ENCODE data around the gene CSF2RB.

The CSF2RB gene

DNA sequence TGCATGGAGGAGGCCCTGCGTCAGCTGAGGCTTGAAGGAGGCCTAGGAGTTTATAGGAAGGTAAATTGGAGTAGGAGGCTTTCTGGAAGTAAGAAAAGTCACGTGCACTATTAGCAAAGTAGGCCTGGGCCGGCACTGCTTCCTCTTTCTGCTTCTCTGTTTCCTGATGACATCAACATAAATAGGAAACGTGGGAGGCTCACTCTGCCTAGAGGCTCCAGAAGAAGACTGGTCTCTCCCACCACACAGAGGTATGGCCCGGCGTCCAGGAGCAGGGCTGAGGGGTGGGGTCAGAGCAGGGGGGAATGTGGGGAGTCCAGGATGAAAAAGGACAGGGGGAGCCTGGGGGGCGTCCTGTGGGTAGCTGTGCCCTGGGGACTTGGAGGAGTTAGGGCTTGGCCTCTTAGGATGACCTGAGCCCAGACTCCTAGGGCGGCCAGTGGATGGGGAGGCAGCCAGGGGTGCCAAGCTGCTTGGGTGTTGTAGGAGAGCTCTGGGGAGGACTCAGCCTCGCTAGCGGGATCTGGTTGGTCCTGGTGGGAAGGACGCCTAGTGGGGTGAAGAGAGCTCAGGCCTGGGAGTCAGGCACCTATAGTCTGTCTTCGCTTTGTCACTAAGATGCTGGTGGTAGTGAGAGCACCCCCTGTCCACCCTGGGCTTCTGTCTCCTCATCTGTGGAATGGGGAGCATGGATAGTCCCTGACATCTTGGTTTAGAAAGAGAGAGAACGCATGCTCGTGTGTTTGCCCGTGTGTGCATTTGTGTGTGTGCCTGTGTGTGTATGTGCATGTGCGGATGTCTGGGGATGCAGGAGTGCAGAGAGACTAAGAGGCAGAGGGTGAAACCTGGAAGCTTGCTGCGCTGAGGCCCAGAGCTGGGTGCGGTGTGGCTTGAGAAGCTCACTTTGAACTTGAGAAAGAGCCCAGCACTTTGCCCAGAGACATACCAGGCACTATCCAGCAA is at the start of gene CSF2RB:
CSF2RB (plus strand) TSS at position 202 of the 963 bp plus-strand sequence. CDS start 8,580 bp downstream, outside the sequence.
- no peaks in the 10 kb centered on the region for H3K9me3 ChIP-seq (ENCODE audit: control insufficient read depth, insufficient read depth, low read depth, low read length)
- peaks cover 31% of the 10 kb centered on the region for H3K4me1 ChIP-seq (ENCODE audit: control insufficient read depth, insufficient read depth, low read length)
- H3K36me3 ChIP-seq (ENCODE audit: control insufficient read depth, insufficient read depth, low read length): no peaks in the 10 kb centered on the region
- H3K27me3 ChIP-seq (ENCODE audit: control insufficient read depth, insufficient read depth, low read length): peaks cover 41% of the 10 kb centered on the region
- H3K9ac ChIP-seq (ENCODE audit: low read length): peak within 1 kb of the TSS; percentile 24
- H3K4me3 ChIP-seq (ENCODE audit: low read depth, low read length): peak within 1 kb of the TSS; percentile 20
- no peak within 1 kb of the TSS for H3K27ac ChIP-seq (ENCODE audit: low read depth, low read length)

DNA sequence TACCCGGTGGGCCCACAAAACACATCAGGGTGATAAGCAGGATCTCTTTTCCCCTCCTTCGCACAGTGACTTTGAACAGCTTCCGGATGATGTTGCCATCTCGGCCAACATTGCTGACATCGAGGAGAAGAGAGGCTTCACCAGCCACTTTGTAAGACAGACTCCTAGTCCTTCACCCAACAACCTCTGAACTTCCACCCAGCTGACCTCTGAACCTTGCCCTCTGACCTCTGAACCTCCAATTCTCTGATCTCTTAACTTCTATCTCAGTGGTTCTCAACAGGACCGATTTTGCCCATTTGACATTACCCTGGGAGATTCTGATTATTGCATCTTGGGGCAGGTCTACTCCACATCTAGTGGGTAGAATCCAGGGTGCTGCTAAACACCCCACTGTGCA is 49.4 kb upstream of the CSF2RB start:
- H3K4me3 ChIP-seq (ENCODE audit: low read depth, low read length): no peak overlapping the region
- no peak overlapping the region for H3K27ac ChIP-seq (ENCODE audit: low read depth, low read length)
- H3K9ac ChIP-seq (ENCODE audit: low read length): no peak overlapping the region

DNA sequence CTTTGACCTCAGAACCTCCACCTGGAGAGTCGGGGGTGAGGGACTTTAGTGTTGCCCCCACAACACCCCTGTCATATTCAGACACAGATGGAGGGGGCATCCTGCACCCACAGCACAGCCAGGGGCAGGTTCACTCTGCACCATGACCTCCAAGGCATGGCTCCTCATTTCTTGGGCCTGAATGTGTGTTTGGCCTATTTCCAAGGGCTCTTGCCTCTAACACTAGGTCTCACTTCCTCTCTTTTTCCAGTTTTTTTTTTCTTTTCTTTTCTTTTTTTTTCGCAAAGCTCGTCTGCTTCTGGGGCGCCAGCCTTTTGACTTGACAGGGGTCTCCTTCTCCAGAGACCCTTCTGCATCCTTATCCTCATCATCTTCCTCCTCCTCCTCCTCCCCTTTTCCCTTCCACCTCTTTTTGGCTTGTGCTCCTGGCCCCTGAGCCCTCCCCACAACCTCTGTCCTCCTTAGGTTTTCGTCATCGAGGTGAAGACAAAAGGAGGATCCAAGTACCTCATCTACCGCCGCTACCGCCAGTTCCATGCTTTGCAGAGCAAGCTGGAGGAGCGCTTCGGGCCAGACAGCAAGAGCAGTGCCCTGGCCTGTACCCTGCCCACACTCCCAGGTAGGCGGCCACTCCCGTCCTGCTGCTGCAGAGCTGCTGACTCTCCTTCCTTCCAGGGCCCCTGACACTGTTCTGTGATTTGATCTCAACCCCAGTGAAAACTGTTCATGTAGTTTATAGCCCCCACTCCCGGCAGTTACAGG is 48.8 kb upstream of the CSF2RB start:
- H3K36me3 ChIP-seq (ENCODE audit: control insufficient read depth, insufficient read depth, low read length): no peaks in the 10 kb centered on the region
- H3K9ac ChIP-seq (ENCODE audit: low read length): no peak overlapping the region
- H3K27ac ChIP-seq (ENCODE audit: low read depth, low read length): no peak overlapping the region

More for the DNA sequence above, 49.4 kb upstream of the CSF2RB start:
- no peaks in the 10 kb centered on the region for H3K9me3 ChIP-seq (ENCODE audit: control insufficient read depth, insufficient read depth, low read depth, low read length)
- H3K4me1 ChIP-seq (ENCODE audit: control insufficient read depth, insufficient read depth, low read length): no peaks in the 10 kb centered on the region
- H3K27me3 ChIP-seq (ENCODE audit: control insufficient read depth, insufficient read depth, low read length): peaks cover 21% of the 10 kb centered on the region
- H3K36me3 ChIP-seq (ENCODE audit: control insufficient read depth, insufficient read depth, low read length): no peaks in the 10 kb centered on the region

DNA sequence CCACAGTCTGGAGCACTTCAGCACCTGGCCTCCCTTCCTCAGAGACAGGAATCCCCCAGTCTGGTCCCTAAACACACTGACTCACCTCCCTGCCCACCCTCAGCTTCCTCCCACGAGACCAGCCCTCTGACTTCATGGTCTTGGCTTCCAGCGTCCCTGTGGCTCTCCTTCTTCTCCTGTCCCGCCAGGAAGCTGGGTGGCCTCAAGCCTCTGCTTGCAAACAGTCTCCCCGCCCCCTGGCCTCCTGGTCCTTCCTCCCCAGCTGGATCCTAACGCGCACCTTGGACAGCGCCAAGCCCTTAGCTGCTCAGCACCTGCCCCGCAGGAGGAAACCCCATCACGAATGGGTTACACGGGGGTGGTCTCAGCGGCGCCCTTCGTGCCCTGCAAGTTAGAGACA is 48.1 kb upstream of the CSF2RB start:
- H3K27me3 ChIP-seq (ENCODE audit: control insufficient read depth, insufficient read depth, low read length): peaks cover 21% of the 10 kb centered on the region
- H3K9ac ChIP-seq (ENCODE audit: low read length): no peak overlapping the region

More for the DNA sequence above, 48.8 kb upstream of the CSF2RB start:
- Histone ChIP-seq H3K27me3 (ENCODE audit: control insufficient read depth, insufficient read depth, low read length) (peaks cover 21% of the 10 kb centered on the region), H3K4me3 (ENCODE audit: low read depth, low read length) (no peak overlapping the region), H3K4me1 (ENCODE audit: control insufficient read depth, insufficient read depth, low read length) (no peaks in the 10 kb centered on the region), H3K9me3 (ENCODE audit: control insufficient read depth, insufficient read depth, low read depth, low read length) (no peaks in the 10 kb centered on the region)

GRCh38 chr22:36867695-36868094 is 45.7 kb upstream of the CSF2RB start:
- Histone ChIP-seq H3K27me3 (ENCODE audit: control insufficient read depth, insufficient read depth, low read length) (peaks cover 34% of the 10 kb centered on the region), H3K9me3 (ENCODE audit: control insufficient read depth, insufficient read depth, low read depth, low read length) (no peaks in the 10 kb centered on the region; the same call in 1 of the 2 replicates), H3K9ac (ENCODE audit: low read length) (no peak overlapping the region), H3K4me3 (ENCODE audit: low read depth, low read length) (no peak overlapping the region), H3K4me1 (ENCODE audit: control insufficient read depth, insufficient read depth, low read length) (no peaks in the 10 kb centered on the region), H3K27ac (ENCODE audit: low read depth, low read length) (no peak overlapping the region), H3K36me3 (ENCODE audit: control insufficient read depth, insufficient read depth, low read length) (no peaks in the 10 kb centered on the region)

More for the DNA sequence above, 48.1 kb upstream of the CSF2RB start:
- Histone ChIP-seq H3K9me3 (ENCODE audit: control insufficient read depth, insufficient read depth, low read depth, low read length) (no peaks in the 10 kb centered on the region), H3K27ac (ENCODE audit: low read depth, low read length) (no peak overlapping the region), H3K4me3 (ENCODE audit: low read depth, low read length) (no peak overlapping the region), H3K36me3 (ENCODE audit: control insufficient read depth, insufficient read depth, low read length) (no peaks in the 10 kb centered on the region), H3K4me1 (ENCODE audit: control insufficient read depth, insufficient read depth, low read length) (no peaks in the 10 kb centered on the region)

GRCh38 chr22:36868546-36869181 is 44.8 kb upstream of the CSF2RB start:
- H3K9ac ChIP-seq (ENCODE audit: low read length): no peak overlapping the region
- no peak overlapping the region for H3K4me3 ChIP-seq (ENCODE audit: low read depth, low read length)
- no peaks in the 10 kb centered on the region for H3K4me1 ChIP-seq (ENCODE audit: control insufficient read depth, insufficient read depth, low read length)
- no peaks in the 10 kb centered on the region; the same call in 1 of the 2 replicates for H3K9me3 ChIP-seq (ENCODE audit: control insufficient read depth, insufficient read depth, low read depth, low read length)
- H3K36me3 ChIP-seq (ENCODE audit: control insufficient read depth, insufficient read depth, low read length): no peaks in the 10 kb centered on the region
- no peak overlapping the region for H3K27ac ChIP-seq (ENCODE audit: low read depth, low read length)
- peaks cover 34% of the 10 kb centered on the region for H3K27me3 ChIP-seq (ENCODE audit: control insufficient read depth, insufficient read depth, low read length)

DNA sequence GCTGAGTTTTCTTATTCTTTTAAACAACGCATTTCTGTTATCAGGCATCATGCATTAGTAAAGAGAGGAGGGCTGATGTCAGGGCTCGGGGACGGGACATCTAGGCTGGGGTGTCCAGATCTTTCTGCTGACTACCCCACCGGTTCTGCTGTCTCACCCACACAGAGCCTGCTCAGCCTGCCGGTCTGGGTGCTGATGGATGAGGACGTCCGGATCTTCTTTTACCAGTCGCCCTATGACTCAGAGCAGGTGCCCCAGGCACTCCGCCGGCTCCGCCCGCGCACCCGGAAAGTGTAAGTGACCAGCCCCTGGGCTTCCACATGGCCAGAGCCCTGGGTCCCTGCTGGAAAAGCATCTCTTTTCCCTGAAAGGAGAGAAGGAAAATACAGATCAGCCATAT is 43.2 kb upstream of the CSF2RB start:
- peaks cover 34% of the 10 kb centered on the region for H3K27me3 ChIP-seq (ENCODE audit: control insufficient read depth, insufficient read depth, low read length)
- H3K4me1 ChIP-seq (ENCODE audit: control insufficient read depth, insufficient read depth, low read length): no peaks in the 10 kb centered on the region
- H3K4me3 ChIP-seq (ENCODE audit: low read depth, low read length): no peak overlapping the region
- H3K27ac ChIP-seq (ENCODE audit: low read depth, low read length): no peak overlapping the region
- no peaks in the 10 kb centered on the region for H3K36me3 ChIP-seq (ENCODE audit: control insufficient read depth, insufficient read depth, low read length)
- no peaks in the 10 kb centered on the region; the same call in 1 of the 2 replicates for H3K9me3 ChIP-seq (ENCODE audit: control insufficient read depth, insufficient read depth, low read depth, low read length)
- no peak overlapping the region for H3K9ac ChIP-seq (ENCODE audit: low read length)

- no peak overlapping the region for H3K27ac ChIP-seq (ENCODE audit: low read depth, low read length)
- H3K27me3 ChIP-seq (ENCODE audit: control insufficient read depth, insufficient read depth, low read length): peaks cover 22% of the 10 kb centered on the region; the same call in 1 of the 2 replicates
- no peaks in the 10 kb centered on the region; the same call in 1 of the 2 replicates for H3K9me3 ChIP-seq (ENCODE audit: control insufficient read depth, insufficient read depth, low read depth, low read length)
- H3K9ac ChIP-seq (ENCODE audit: low read length): no peak overlapping the region
- no peaks in the 10 kb centered on the region for H3K36me3 ChIP-seq (ENCODE audit: control insufficient read depth, insufficient read depth, low read length)
- H3K4me1 ChIP-seq (ENCODE audit: control insufficient read depth, insufficient read depth, low read length): no peaks in the 10 kb centered on the region
- H3K4me3 ChIP-seq (ENCODE audit: low read depth, low read length): no peak overlapping the region
Observed at GRCh38 chr22:36871669-36872081, 41.8 kb upstream of the CSF2RB start.

DNA sequence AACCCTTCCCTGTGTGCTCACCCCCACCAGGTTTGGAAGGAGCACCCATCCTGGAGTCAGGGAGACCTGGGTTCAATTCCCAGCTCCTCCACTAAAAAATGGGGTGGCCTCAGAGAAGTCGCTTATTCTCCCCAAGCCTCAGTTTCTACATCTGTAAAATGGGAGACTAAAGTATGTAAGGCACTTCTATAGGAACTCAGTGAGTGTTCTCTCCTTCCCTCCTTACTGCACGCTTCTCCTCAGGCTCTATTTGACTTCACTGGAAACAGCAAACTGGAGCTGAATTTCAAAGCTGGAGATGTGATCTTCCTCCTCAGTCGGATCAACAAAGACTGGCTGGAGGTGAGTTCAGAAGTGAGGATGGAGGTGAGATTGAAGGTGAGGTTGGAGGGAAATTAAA is 41.3 kb upstream of the CSF2RB start:
- Histone ChIP-seq H3K36me3 (ENCODE audit: control insufficient read depth, insufficient read depth, low read length) (no peaks in the 10 kb centered on the region), H3K4me3 (ENCODE audit: low read depth, low read length) (no peak overlapping the region), H3K4me1 (ENCODE audit: control insufficient read depth, insufficient read depth, low read length) (no peaks in the 10 kb centered on the region), H3K27ac (ENCODE audit: low read depth, low read length) (no peak overlapping the region), H3K27me3 (ENCODE audit: control insufficient read depth, insufficient read depth, low read length) (peaks cover 21% of the 10 kb centered on the region; the same call in 1 of the 2 replicates), H3K9me3 (ENCODE audit: control insufficient read depth, insufficient read depth, low read depth, low read length) (no peaks in the 10 kb centered on the region; the same call in 1 of the 2 replicates), H3K9ac (ENCODE audit: low read length) (no peak overlapping the region)

GRCh38 chr22:36872866-36873498 is 40.4 kb upstream of the CSF2RB start:
- no peak overlapping the region for H3K27ac ChIP-seq (ENCODE audit: low read depth, low read length)
- H3K4me1 ChIP-seq (ENCODE audit: control insufficient read depth, insufficient read depth, low read length): 0 out of 2 replicates have a peak, but pooled peaks cover 4% of the 10 kb centered on the region
- no peak overlapping the region for H3K9ac ChIP-seq (ENCODE audit: low read length)
- no peaks in the 10 kb centered on the region; the same call in 1 of the 2 replicates for H3K9me3 ChIP-seq (ENCODE audit: control insufficient read depth, insufficient read depth, low read depth, low read length)
- no peak overlapping the region for H3K4me3 ChIP-seq (ENCODE audit: low read depth, low read length)
- H3K36me3 ChIP-seq (ENCODE audit: control insufficient read depth, insufficient read depth, low read length): no peaks in the 10 kb centered on the region
- peaks cover 13% of the 10 kb centered on the region; the same call in 1 of the 2 replicates for H3K27me3 ChIP-seq (ENCODE audit: control insufficient read depth, insufficient read depth, low read length)
